Right cardiac atrium (tissue), 5 donors: ENCODE data around the gene BANF1. TPM values are rescaled to one million over a fixed set of nuclear protein-coding genes. Genes with fewer than 3 reads are reported as not detected.
"Not testable (repeated sequence)": the region's sequence is repeated elsewhere in the genome, so short reads cannot be mapped to it uniquely, and the experiment has no call there.

Source experiments
- ATAC-seq, 2 donors: fragments of 200-7000 bp; cut with Tn5 transposase; one replicate each; pipeline versions ENCODE4 v1.8.0 to v1.9.1; 2020; ENCODE audit warnings: moderate library complexity in 2 of 2, mild to moderate bottlenecking in 1 of 2
- DNase-seq, 3 donors: peaks; one replicate each; pipeline ENCODE4 v3.0.0-alpha.2; 2020
- H3K27ac ChIP-seq: one replicate; pipeline ENCODE4 v1.5.1; 2013; ENCODE audit warnings: mild to moderate bottlenecking, low read length, control low read depth, moderate library complexity
- H3K27me3 ChIP-seq: one replicate; pipeline ENCODE4 v1.6.1; 2013; ENCODE audit not compliant: control insufficient read depth, insufficient read depth
- H3K4me1 ChIP-seq: one replicate; pipeline ENCODE4 v1.6.1; 2013; ENCODE audit warnings: low read length; ENCODE audit not compliant: control insufficient read depth, insufficient read depth
- H3K4me3 ChIP-seq: one replicate; pipeline ENCODE4 v1.5.1; 2013; ENCODE audit warnings: low read length, control low read depth
- H3K9me3 ChIP-seq: one replicate; pipeline ENCODE4 v1.6.1; 2013; ENCODE audit warnings: low read length; ENCODE audit not compliant: control insufficient read depth
- WGBS: extraction: QIAGEN DNeasy Blood & Tissue Kit; methylation state at CpG from one replicate; pipeline ENCODE4 v1.1.7; 2013; 5-methylcytosine and 5-hydroxymethylcytosine counted together
- intact Hi-C, 4 donors: fragments of 100-400 bp; cut with DNase I; formaldehyde crosslinking; loops; one replicate each; pipeline versions ENCODE4 v1.11.0 to v1.14.0; 2022 to 2023
- polyA plus RNA-seq: library from polyadenylated mRNA; stranded (reverse); fragments of 200-250 nt; gene quantifications from one replicate; pipeline ENCODE4 v1.2.3, GENCODE V29; 2013
- total RNA-seq, 4 donors: library from RNA; stranded (reverse); fragmentation: NEBNext Ultra II Directional; extraction: Animal tissue kit (Norgen Biotek cat#: 25700); gene quantifications; one replicate each; pipeline ENCODE4 v1.2.1, GENCODE V29; 2021
- donor health status: healthy with polysubstance abuse.
- donor health status: DM: no; HTN: yes; CAD: no.
- donor health status: DM: no; HTN: no; CAD: no.
- donor health status: DM: no; HTN: yes; CAD: no; lungs with severe emphysema.
- donor health status: DM: yes; HTN: yes; CAD: no.

Gene BANF1
- total and polyA plus RNA-seq, 5 donors, result 175 to 274 (median 229) TPM

DNA sequence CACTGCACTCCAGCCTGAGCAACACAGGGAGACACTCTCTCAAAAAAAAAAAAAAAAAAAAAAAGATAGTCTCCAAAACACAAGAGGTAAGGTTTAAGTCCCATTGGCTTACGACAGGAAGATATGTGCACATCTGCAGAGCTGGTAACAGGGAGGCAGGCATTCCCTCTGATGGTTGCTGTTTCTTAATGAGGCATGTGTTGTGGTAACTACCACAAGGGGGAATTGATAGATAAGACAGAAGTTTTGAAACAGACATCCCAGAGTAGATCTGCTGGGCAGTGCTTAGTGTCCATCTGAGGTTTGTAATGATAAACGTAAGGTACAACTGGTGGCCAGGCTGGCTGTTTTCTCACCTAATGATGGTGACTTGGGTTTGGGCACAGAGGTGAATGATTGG, 5.0 kb upstream of the BANF1 start:
- intact Hi-C loops, result no loop called here
- ATAC-seq (no peak), DNase-seq (no peak)
- Histone ChIP-seq H3K27ac (no peak overlapping the region), H3K9me3 (no peaks in the 10 kb centered on the region), H3K4me1 (no peaks in the 10 kb centered on the region), H3K4me3 (no peak overlapping the region), H3K27me3 (no peaks in the 10 kb centered on the region)
- WGBS, result 78% methylated on average over 2 of the region's 2 CpGs

DNA sequence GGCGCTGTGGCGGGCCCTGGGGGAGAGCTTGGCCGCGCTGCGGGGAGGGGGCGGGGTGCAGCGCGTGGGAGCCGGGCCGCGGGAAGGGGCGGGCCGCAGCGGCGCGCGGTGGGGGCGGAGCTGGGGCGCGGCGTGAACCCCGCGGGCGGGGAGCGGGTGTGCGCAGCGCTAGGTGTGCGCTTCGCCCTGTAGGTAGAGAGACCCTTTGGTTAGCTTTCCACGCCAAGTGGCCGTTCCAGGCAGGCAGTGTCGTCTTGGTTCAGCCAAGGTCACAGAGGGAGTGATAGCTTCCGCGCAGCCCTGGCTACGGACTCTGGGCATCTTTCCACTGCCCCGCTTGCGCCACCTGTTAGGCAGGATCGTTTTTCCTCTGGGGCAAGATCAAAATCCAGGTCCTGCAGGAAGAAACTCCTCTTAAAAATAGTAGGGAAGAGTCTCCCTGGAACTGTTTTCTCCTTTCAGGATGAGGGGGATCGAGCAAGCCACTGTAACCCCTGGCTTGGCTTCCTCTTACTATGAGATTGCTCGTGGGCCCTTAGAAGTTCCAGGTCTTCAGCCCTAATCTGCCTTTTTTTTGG, 434 bp downstream of the BANF1 start:
- under 1% methylated on average over 40 of the region's 40 CpGs for WGBS
- Histone ChIP-seq H3K27me3 (no peaks in the 10 kb centered on the region), H3K4me1 (peaks cover 5% of the 10 kb centered on the region), H3K4me3 (peak overlapping the region; percentile 83), H3K27ac (peak overlapping the region; percentile 99), H3K9me3 (no peaks in the 10 kb centered on the region)
- peak in 2 of 3 donors; percentile 55 to 81 for DNase-seq
- intact Hi-C loops, result loop anchor here in 1 of 4 donors (5.0 kb wide), 1 partner anchor 35 kb away; no protein-coding TSS in a partner anchor
- ATAC-seq, result peak; percentile 87 to 88

DNA sequence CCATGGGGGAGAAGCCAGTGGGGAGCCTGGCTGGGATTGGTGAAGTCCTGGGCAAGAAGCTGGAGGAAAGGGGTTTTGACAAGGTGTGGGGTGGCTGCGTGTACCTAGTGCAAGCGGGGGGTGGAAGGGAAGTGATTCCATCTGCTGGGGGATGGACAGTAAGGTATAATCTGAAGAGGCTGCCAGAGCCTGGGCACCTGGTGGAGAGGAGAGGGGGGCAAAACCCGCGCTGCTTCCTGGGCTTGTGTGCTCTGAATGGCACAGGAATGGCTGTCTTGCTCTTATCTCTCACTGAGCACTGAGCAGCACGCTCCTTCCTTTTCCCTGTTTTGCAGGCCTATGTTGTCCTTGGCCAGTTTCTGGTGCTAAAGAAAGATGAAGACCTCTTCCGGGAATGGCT, 988 bp downstream of the BANF1 start:
- DNase-seq (peak in 1 of 3 donors; percentile 40), ATAC-seq (no peak)
- no peaks in the 10 kb centered on the region for H3K9me3 ChIP-seq
- peak overlapping the region; percentile 83 for H3K4me3 ChIP-seq
- peaks cover 5% of the 10 kb centered on the region for H3K4me1 ChIP-seq
- no peak overlapping the region for H3K27ac ChIP-seq
- WGBS, result 63% methylated on average over 6 of the region's 6 CpGs
- no peaks in the 10 kb centered on the region for H3K27me3 ChIP-seq
- intact Hi-C loops, result loop anchor here in 1 of 4 donors (5.0 kb wide), 1 partner anchor 36 kb away; no protein-coding TSS in a partner anchor

DNA sequence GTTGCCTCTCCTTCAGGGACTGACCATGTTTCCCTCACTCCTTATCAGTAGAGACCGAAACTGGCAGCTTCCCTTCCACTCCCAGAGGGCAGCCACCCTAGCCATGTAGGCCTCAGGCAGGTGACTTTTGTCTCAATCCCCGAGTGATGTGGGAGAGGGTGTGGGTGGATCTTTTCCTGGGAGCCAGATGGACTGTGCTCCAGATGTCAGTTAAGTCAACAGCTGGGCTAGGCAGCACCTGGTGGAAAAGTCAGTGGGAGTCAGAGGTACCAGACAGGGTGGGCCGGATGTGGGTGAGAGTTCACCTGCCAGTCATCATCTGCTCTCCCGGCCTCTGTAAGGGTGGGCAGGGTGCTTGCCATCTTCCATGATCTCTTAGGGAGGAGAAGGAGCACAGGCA, 1.9 kb downstream of the BANF1 start:
- Histone ChIP-seq H3K4me3 (no peak overlapping the region), H3K9me3 (no peaks in the 10 kb centered on the region), H3K4me1 (peaks cover 5% of the 10 kb centered on the region), H3K27me3 (no peaks in the 10 kb centered on the region), H3K27ac (no peak overlapping the region)
- DNase-seq, result no peak
- no peak for ATAC-seq
- 80% methylated on average over 4 of the region's 4 CpGs for WGBS
- intact Hi-C loops, result loop anchor here in 1 of 4 donors (5.0 kb wide), 1 partner anchor 37 kb away; no protein-coding TSS in a partner anchor

DNA sequence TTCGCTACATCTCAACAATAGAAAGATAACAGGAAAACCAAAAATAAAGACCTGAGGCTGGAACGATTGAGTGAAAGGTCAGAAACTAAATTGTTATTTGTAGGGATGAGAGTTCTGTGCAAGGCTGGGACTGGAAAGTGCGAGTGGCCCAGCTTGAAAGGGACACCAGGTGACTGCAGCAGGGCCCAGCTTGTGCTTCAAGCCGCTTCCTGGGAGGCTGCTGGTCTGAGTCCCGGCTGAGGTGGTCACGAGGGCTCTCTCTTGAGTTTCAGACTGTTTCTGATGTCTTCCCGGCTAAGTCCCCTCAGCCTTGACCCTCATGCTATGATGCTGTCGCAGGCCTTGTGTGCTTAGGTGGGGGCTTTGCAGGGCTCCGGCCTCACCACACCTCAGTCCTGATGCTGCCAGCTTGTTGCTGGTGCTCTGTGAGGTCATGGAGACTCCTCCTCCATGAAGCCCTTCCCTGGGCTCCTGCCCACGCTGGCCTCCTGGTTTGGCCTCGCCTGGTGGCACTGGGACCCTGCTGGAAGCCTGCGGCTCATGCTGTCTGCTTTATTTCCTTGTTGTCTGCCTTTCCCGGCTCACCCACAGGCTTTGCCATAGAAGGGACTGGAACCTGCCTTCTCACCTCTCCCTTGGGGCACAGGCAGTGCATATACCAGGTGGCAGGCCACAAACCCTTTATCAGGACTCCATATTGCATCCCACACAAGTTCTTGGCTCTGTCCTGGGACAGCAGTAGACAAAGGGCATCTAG, 4.0 kb downstream of the BANF1 start:
- ATAC-seq (no peak), DNase-seq (no peak)
- H3K4me1 ChIP-seq, result peaks cover 5% of the 10 kb centered on the region
- no peaks in the 10 kb centered on the region for H3K27me3 ChIP-seq
- WGBS, result 80% methylated on average over 13 of the region's 13 CpGs
- intact Hi-C loops, result no loop called here
- no peak overlapping the region for H3K4me3 ChIP-seq
- H3K27ac ChIP-seq, result no peak overlapping the region
- no peaks in the 10 kb centered on the region for H3K9me3 ChIP-seq

DNA sequence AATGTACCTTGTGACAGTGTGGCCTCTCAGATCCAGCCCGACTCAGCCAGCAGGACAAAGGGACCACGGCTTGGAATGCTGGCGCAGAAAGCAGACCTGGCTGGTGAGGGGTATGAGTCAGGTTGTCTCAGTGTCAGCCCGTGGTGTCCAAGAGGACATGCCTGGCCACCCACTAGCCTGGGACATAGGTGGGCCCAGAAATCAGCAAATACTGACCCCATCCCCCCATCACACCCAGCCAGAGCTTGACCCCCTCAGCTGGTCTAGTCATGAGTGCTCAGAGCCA, 4.5 kb downstream of the BANF1 start:
- H3K27ac ChIP-seq, result no peak overlapping the region
- no peaks in the 10 kb centered on the region for H3K9me3 ChIP-seq
- intact Hi-C loops, result no loop called here
- no peak overlapping the region for H3K4me3 ChIP-seq
- no peak for DNase-seq
- H3K4me1 ChIP-seq, result peaks cover 5% of the 10 kb centered on the region
- H3K27me3 ChIP-seq, result no peaks in the 10 kb centered on the region
- 85% methylated on average over 4 of the region's 4 CpGs for WGBS
- ATAC-seq, result no peak

DNA sequence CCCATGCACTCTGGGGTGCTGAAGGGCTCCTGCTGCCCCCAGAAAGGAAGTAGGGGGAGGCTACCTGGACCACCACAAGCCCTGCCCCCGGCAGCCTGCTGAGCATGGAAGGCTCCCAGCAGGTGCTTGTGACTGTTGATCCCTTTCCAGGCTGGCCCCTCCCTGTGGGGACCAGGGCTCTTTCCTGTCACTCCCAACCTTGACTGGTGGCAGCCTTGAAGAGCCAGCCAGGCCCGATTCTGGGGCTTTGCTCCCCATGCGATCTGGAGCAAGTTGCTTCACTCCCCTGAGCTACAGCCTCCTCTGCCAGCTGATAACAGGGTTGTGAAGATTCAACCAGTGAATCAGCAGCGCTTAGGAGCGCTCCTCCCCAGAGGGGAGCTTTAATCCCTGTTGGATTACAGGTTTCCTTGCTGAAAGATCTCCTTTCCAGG, 4.9 kb downstream of the BANF1 start:
- no peaks in the 10 kb centered on the region for H3K9me3 ChIP-seq
- no peak overlapping the region for H3K4me3 ChIP-seq
- DNase-seq (no peak), ATAC-seq (no peak)
- intact Hi-C loops, result no loop called here
- no peaks in the 10 kb centered on the region for H3K27me3 ChIP-seq
- no peak overlapping the region for H3K27ac ChIP-seq
- WGBS, result 45% methylated on average over 5 of the region's 5 CpGs
- peaks cover 5% of the 10 kb centered on the region for H3K4me1 ChIP-seq

DNA sequence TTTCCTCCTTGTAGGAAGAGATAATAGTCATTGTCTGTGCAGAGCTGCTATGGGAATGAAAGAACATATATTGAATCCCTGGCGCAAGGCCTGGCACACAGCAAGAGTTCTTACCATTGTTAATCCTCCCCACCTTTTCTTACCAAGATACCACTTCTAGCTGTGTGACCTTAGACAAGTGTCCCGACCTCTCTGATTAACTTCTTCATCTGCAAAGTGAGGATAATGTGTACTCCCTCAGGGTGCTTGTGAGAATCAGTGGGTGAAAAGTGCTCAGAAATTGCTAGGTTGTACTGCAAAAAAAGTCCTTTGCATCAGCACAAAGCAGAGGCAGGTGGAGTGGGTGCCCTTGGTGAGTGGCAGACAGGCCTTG, 5.8 kb downstream of the BANF1 start:
- Histone ChIP-seq H3K9me3 (no peaks in the 10 kb centered on the region), H3K4me3 (no peak overlapping the region), H3K27me3 (no peaks in the 10 kb centered on the region), H3K4me1 (peaks cover 5% of the 10 kb centered on the region), H3K27ac (no peak overlapping the region)
- 82% methylated on average over 2 of the region's 2 CpGs for WGBS
- ATAC-seq, result no peak
- intact Hi-C loops, result no loop called here
- DNase-seq, result no peak

DNA sequence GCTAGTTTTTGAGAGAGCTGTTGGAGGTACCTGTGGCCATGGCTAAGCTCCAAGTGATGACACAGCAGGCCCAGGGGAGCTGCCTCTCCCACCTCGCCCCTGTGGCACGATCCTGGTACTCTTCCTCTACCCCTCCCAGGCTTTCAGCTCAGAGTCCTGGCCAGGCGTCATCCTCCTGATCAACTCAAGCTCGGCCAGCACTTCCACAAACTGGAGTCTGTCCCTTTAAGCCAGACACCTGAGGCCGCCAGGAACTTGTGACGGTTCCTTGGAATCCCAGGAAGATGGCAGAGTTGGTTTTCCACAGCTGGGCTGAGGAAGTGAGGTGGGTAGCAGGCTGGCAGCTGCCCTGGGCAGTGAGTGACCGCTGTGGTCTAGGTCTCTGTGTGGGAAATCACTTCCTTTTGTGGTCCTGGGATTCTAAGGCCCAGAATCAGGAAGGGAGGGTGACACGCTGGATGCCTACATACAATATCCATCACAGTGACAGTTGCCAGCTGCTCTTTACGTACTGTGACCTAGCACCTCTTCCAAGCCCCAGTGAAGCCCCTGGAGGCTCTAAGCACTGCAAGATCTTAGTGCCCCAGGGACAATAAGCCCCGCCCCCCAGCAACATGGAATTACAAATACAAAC, 6.3 kb downstream of the BANF1 start:
- no peaks in the 10 kb centered on the region for H3K9me3 ChIP-seq
- H3K4me3 ChIP-seq, result no peak overlapping the region
- intact Hi-C loops, result no loop called here
- WGBS, result 54% methylated on average over 10 of the region's 10 CpGs
- DNase-seq, result no peak
- no peak overlapping the region for H3K27ac ChIP-seq
- H3K27me3 ChIP-seq, result no peaks in the 10 kb centered on the region
- ATAC-seq, result no peak
- peaks cover under 1% of the 10 kb centered on the region for H3K4me1 ChIP-seq

DNA sequence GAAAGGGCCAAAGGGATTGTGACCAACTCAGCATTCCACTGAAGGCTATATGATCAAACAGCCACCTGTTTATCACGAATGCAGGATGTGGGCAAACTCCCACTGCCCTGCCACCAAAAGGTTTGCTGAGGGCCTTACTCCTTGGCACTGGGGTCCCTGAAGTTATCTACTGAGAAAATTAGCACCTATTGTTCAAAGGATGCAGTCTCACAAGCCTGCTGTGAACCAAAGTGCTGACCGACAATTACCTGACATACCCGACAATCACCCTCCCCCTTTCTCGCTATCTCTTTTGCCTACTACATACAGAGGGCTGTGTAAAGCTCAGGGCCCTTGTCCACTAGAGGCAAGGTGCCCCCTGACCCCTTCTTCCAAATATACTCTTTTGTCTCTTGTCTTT, 7.7 kb downstream of the BANF1 start:
- H3K4me1 ChIP-seq, ATAC-seq, H3K27ac ChIP-seq, intact Hi-C loops, H3K9me3 ChIP-seq, H3K4me3 ChIP-seq, H3K27me3 ChIP-seq, DNase-seq: not testable (repeated sequence)
- 58% methylated on average over 4 of the region's 4 CpGs for WGBS

DNA sequence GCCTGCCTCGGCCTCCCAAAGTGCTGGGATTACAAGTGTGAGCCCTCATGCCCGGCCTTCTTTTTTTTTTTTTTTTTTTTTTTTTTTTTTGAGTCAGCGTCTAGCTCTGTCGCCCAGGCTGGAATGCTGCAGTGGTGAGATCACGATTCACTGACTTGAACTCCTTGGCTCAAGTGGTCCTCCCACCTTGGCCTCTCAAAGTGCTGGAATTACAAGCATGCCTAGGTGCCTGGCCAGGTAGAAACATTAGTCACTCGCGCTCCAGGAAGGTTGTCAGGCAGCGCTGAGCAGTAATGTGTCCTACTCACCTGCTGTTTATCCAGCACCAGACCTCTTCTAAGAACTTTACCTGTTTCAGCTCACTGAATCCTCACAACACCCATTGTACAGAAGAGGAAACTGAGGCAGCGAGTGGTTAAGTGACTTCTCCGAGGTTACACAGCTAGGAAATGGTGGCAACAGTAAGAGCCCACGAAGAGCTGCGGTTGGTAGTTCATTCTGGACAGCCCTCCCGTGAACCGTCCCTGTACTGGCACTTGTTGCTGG, 9.0 kb downstream of the BANF1 start:
- no peak overlapping the region for H3K4me3 ChIP-seq
- intact Hi-C loops, result no loop called here
- ATAC-seq, result no peak
- H3K9me3 ChIP-seq, result no peaks in the 10 kb centered on the region
- no peaks in the 10 kb centered on the region for H3K4me1 ChIP-seq
- no peaks in the 10 kb centered on the region for H3K27me3 ChIP-seq
- DNase-seq, result no peak
- H3K27ac ChIP-seq, result no peak overlapping the region
- WGBS, result 50% methylated on average over 14 of the region's 14 CpGs
